ENCODE data around the gene LZTR1. TPM values are rescaled to one million over a fixed set of nuclear protein-coding genes. Genes with fewer than 3 reads are reported as not detected.
"Not testable (repeated sequence)": the region's sequence is repeated elsewhere in the genome, so short reads cannot be mapped to it uniquely, and the experiment has no call there.

Gene LZTR1
- polyA plus RNA-seq: 11.9 TPM

GRCh38 chr22:20981787-20982562 is at the start of gene LZTR1:
Gene LZTR1 (plus strand): TSS chr22:20982297. CDS start chr22:20982372, 75 bp downstream.
- peaks cover 25 to 28% (median 27%) of the 10 kb centered on the region in 3 donors for H3K4me1 Mint-ChIP-seq
- peaks cover 1% of the 10 kb centered on the region for H3K27me3 Mint-ChIP-seq
- H3K9me3 Mint-ChIP-seq: peaks cover 0 to 8% (median 2%) of the 10 kb centered on the region in 3 donors
- H3K27ac Mint-ChIP-seq: peak within 1 kb of the TSS; percentile 83 to 96 (median 95)
- no peaks in the 10 kb centered on the region for H3K36me3 Mint-ChIP-seq
- H3K4me3 Mint-ChIP-seq: peak within 1 kb of the TSS; percentile 87 to 98 (median 98)

- Mint-ChIP-seq H3K4me3 (no peak overlapping the region), H3K27ac (peak overlapping the region in 1 of 3 donors; percentile 59), H3K4me1 (peaks cover 23 to 46% (median 34%) of the 10 kb centered on the region in 3 donors), H3K9me3 (no peaks in the 10 kb centered on the region), H3K27me3 (no peaks in the 10 kb centered on the region), H3K36me3 (peaks cover 3% of the 10 kb centered on the region)
These were observed 48.2 kb upstream of the LZTR1 start for GRCh38 chr22:20933910-20934309.

- not testable (repeated sequence) for H3K9me3 Mint-ChIP-seq, H3K4me3 Mint-ChIP-seq, H3K27me3 Mint-ChIP-seq, H3K36me3 Mint-ChIP-seq
- peaks cover 29 to 45% (median 35%) of the 10 kb centered on the region in 3 donors for H3K4me1 Mint-ChIP-seq
- peak overlapping the region in 1 of 3 donors; percentile 39 for H3K27ac Mint-ChIP-seq
These were observed 47.0 kb upstream of the LZTR1 start for GRCh38 chr22:20935049-20935448.

- H3K27ac Mint-ChIP-seq, H3K36me3 Mint-ChIP-seq, H3K9me3 Mint-ChIP-seq, H3K27me3 Mint-ChIP-seq: not testable (repeated sequence)
- peak overlapping the region in 1 of 4 donors; percentile 45 for H3K4me3 Mint-ChIP-seq
- H3K4me1 Mint-ChIP-seq: peaks cover 37 to 54% (median 43%) of the 10 kb centered on the region in 3 donors
These were observed 46.1 kb upstream of the LZTR1 start for GRCh38 chr22:20935780-20936539.

GRCh38 chr22:20937031-20937793 is 44.9 kb upstream of the LZTR1 start:
- Mint-ChIP-seq H3K9me3 (no peaks in the 10 kb centered on the region), H3K27ac (peak overlapping the region in 1 of 3 donors; percentile 31), H3K4me1 (peaks cover 41 to 56% (median 50%) of the 10 kb centered on the region in 3 donors), H3K27me3 (no peaks in the 10 kb centered on the region), H3K36me3 (peaks cover 6% of the 10 kb centered on the region), H3K4me3 (peak overlapping the region in 3 of 4 donors; percentile 25 to 68 (median 65))

- Mint-ChIP-seq H3K4me1 (peaks cover 42 to 58% (median 52%) of the 10 kb centered on the region in 3 donors), H3K36me3 (peaks cover 8% of the 10 kb centered on the region), H3K27me3 (no peaks in the 10 kb centered on the region), H3K9me3 (no peaks in the 10 kb centered on the region), H3K4me3 (peak overlapping the region in 1 of 4 donors; percentile 7), H3K27ac (peak overlapping the region in 1 of 3 donors; percentile 41)
These were observed 44.1 kb upstream of the LZTR1 start for GRCh38 chr22:20937794-20938671.

- not testable (repeated sequence) for H3K27me3 Mint-ChIP-seq, H3K36me3 Mint-ChIP-seq, H3K9me3 Mint-ChIP-seq, H3K27ac Mint-ChIP-seq
- Mint-ChIP-seq H3K4me3 (peak overlapping the region in 2 of 4 donors; percentile 17 to 28), H3K4me1 (peaks cover 47 to 64% (median 48%) of the 10 kb centered on the region in 3 donors)
These were observed 42.5 kb upstream of the LZTR1 start for GRCh38 chr22:20939457-20940185.

- Mint-ChIP-seq H3K27ac (peak overlapping the region in 1 of 3 donors; percentile 51), H3K36me3 (peaks cover 8% of the 10 kb centered on the region), H3K4me3 (no peak overlapping the region), H3K9me3 (no peaks in the 10 kb centered on the region), H3K4me1 (peaks cover 47 to 66% (median 49%) of the 10 kb centered on the region in 3 donors), H3K27me3 (no peaks in the 10 kb centered on the region)
These were observed 41.9 kb upstream of the LZTR1 start for GRCh38 chr22:20940186-20940651.

GRCh38 chr22:20940904-20941385 is 41.2 kb upstream of the LZTR1 start:
- H3K27me3 Mint-ChIP-seq: no peaks in the 10 kb centered on the region
- peak overlapping the region in 1 of 3 donors; percentile 35 for H3K27ac Mint-ChIP-seq
- peaks cover 8% of the 10 kb centered on the region for H3K36me3 Mint-ChIP-seq
- no peaks in the 10 kb centered on the region for H3K9me3 Mint-ChIP-seq
- H3K4me1 Mint-ChIP-seq: peaks cover 51 to 71% (median 57%) of the 10 kb centered on the region in 3 donors
- H3K4me3 Mint-ChIP-seq: peak overlapping the region in 1 of 4 donors; percentile 25

- not testable (repeated sequence) for H3K4me3 Mint-ChIP-seq, H3K9me3 Mint-ChIP-seq, H3K36me3 Mint-ChIP-seq, H3K27me3 Mint-ChIP-seq
- peaks cover 50 to 64% (median 60%) of the 10 kb centered on the region in 3 donors for H3K4me1 Mint-ChIP-seq
- H3K27ac Mint-ChIP-seq: peak overlapping the region in 1 of 3 donors; percentile 28
These were observed 39.7 kb upstream of the LZTR1 start for GRCh38 chr22:20942203-20942902.

GRCh38 chr22:20943104-20943933 is 38.8 kb upstream of the LZTR1 start:
- Mint-ChIP-seq H3K4me3 (peak overlapping the region in 1 of 4 donors; percentile 46), H3K4me1 (peaks cover 41 to 62% (median 59%) of the 10 kb centered on the region in 3 donors), H3K27ac (no peak overlapping the region), H3K27me3 (no peaks in the 10 kb centered on the region), H3K9me3 (no peaks in the 10 kb centered on the region), H3K36me3 (peaks cover 10% of the 10 kb centered on the region)

- Mint-ChIP-seq H3K27me3 (no peaks in the 10 kb centered on the region), H3K36me3 (peaks cover 10% of the 10 kb centered on the region), H3K9me3 (no peaks in the 10 kb centered on the region), H3K27ac (no peak overlapping the region), H3K4me1 (peaks cover 41 to 58% (median 53%) of the 10 kb centered on the region in 3 donors), H3K4me3 (no peak overlapping the region)
These were observed 38.1 kb upstream of the LZTR1 start for GRCh38 chr22:20944042-20944441.

All from IgD-negative memory B cell (primary cell).